PC-3 (cell line): ENCODE measurements around the gene HIPK2.

Experiments
- CTCF ChIP-seq: fragments of 300-600 bp; sonication (generic); conservative IDR thresholded peaks from 2 replicates; pipeline ENCODE4 v1.5.1; 2017; ENCODE audit warnings: antibody characterized with exemption, low read depth, mild to moderate bottlenecking, low read length
- EZH2 ChIP-seq: fragments of 300-600 bp; sonication (generic); IDR thresholded peaks from one replicate; pipeline ENCODE4 v1.6.1; 2017; ENCODE audit warnings: antibody characterized with exemption, mild to moderate bottlenecking, low read length; ENCODE audit not compliant: unreplicated experiment
- EZH2phosphoT487 ChIP-seq: fragments of 300-600 bp; sonication (generic); IDR thresholded peaks from 2 replicates; pipeline ENCODE4 v1.6.1; 2018; ENCODE audit warnings: mild to moderate bottlenecking, antibody characterized with exemption, low read length, borderline replicate concordance

- TF ChIP-seq CTCF (no peak), EZH2 (no peak), EZH2phosphoT487 (no peak)
Observed at GRCh38 chr7:139823959-139824521, 46.2 kb upstream of the HIPK2 start.
